Globus pallidus (tissue), 1 donor: ENCODE data around the gene ZNF710.

Experiments used
- DNase-seq: peaks from one replicate; pipeline ENCODE4 v3.0.0-alpha.2; 2015; ENCODE audit warnings: low spot score

Gene ZNF710

GRCh38 chr15:90018216-90018831 lies 17.2 kb downstream of the ZNF710 start:
- DNase-seq = no peak

GRCh38 chr15:90019611-90020010 lies 18.5 kb downstream of the ZNF710 start:
- DNase-seq = no peak

- DNase-seq = peak; percentile 63
Measured at GRCh38 chr15:90020021-90020735, 19.1 kb downstream of the ZNF710 start.

GRCh38 chr15:90020936-90021507 lies 19.9 kb downstream of the ZNF710 start:
- DNase-seq = no peak

GRCh38 chr15:90022345-90022744 lies 21.2 kb downstream of the ZNF710 start:
- no peak for DNase-seq

- no peak for DNase-seq
Measured at GRCh38 chr15:90022905-90023700, 22.0 kb downstream of the ZNF710 start.

- no peak for DNase-seq
Measured at GRCh38 chr15:90024406-90024805, 23.3 kb downstream of the ZNF710 start.

GRCh38 chr15:90025489-90026033 lies 24.4 kb downstream of the ZNF710 start:
- no peak for DNase-seq

- no peak for DNase-seq
Measured at GRCh38 chr15:90028376-90028944, 27.3 kb downstream of the ZNF710 start.

GRCh38 chr15:90029024-90029423 lies 27.9 kb downstream of the ZNF710 start:
- DNase-seq = no peak

GRCh38 chr15:90030376-90030775 lies 29.3 kb downstream of the ZNF710 start:
- no peak for DNase-seq

GRCh38 chr15:90031231-90031791 lies 30.2 kb downstream of the ZNF710 start:
- DNase-seq = no peak

GRCh38 chr15:90033006-90033405 lies 31.9 kb downstream of the ZNF710 start:
- no peak for DNase-seq

- DNase-seq = no peak
Measured at GRCh38 chr15:90033448-90033847, 32.3 kb downstream of the ZNF710 start.

- peak; percentile 52 for DNase-seq
Measured at GRCh38 chr15:90035095-90035839, 34.1 kb downstream of the ZNF710 start.

- no peak for DNase-seq
Measured at GRCh38 chr15:90035840-90036230, 34.7 kb downstream of the ZNF710 start.

GRCh38 chr15:90036343-90036742 lies 35.2 kb downstream of the ZNF710 start:
- DNase-seq = no peak

- DNase-seq = no peak
Measured at GRCh38 chr15:90036806-90037510, 35.8 kb downstream of the ZNF710 start.

GRCh38 chr15:90037511-90037860 lies 36.4 kb downstream of the ZNF710 start:
- no peak for DNase-seq

GRCh38 chr15:90037961-90038631 lies 37.0 kb downstream of the ZNF710 start:
- DNase-seq = no peak
